Stimulated activated CD4-positive, alpha-beta T cell treated with anti-CD3 and anti-CD28 coated beads, Interleukin-4, amount 100 ng/mL, for 48 hours (primary cell): ENCODE data around the gene LYPD5.
A peak's percentile ranks its signal among the peaks of the same experiment; 100 is the strongest.
"Not testable (repeated sequence)": the region's sequence is repeated elsewhere in the genome, so short reads cannot be mapped to it uniquely, and the experiment has no call there.

Experiments used
- DNase-seq, 2 donors: peaks; one replicate each; pipeline ENCODE4 v3.0.0-alpha.2; 2020; ENCODE audit warnings: low read depth in 2 of 2

LYPD5 gene

GRCh38 chr19:43778651-43779050, 23.6 kb downstream of the LYPD5 start:
- DNase-seq: no peak

- no peak for DNase-seq
Measured at GRCh38 chr19:43777163-43777695, 25.0 kb downstream of the LYPD5 start.

GRCh38 chr19:43776286-43776685, 26.0 kb downstream of the LYPD5 start:
- peak; percentile 67 to 70 for DNase-seq

GRCh38 chr19:43775299-43775890, 26.9 kb downstream of the LYPD5 start:
- DNase-seq: no peak

- DNase-seq: not testable (repeated sequence)
Measured at GRCh38 chr19:43774940-43775258, 27.3 kb downstream of the LYPD5 start.

- DNase-seq: no peak
Measured at GRCh38 chr19:43774103-43774939, 27.9 kb downstream of the LYPD5 start.

- no peak for DNase-seq
Measured at GRCh38 chr19:43773725-43774102, 28.5 kb downstream of the LYPD5 start.

GRCh38 chr19:43769256-43769655, 33.0 kb downstream of the LYPD5 start:
- no peak for DNase-seq

GRCh38 chr19:43768273-43769050, 33.8 kb downstream of the LYPD5 start:
- no peak for DNase-seq

GRCh38 chr19:43767818-43768217, 34.4 kb downstream of the LYPD5 start:
- DNase-seq: no peak

GRCh38 chr19:43767316-43767715, 34.9 kb downstream of the LYPD5 start:
- no peak for DNase-seq

GRCh38 chr19:43766755-43767043, 35.5 kb downstream of the LYPD5 start:
- DNase-seq: no peak

GRCh38 chr19:43765109-43765876, 37.0 kb downstream of the LYPD5 start:
- DNase-seq: peak; percentile 65 to 88

- not testable (repeated sequence) for DNase-seq
Measured at GRCh38 chr19:43764684-43765083, 37.6 kb downstream of the LYPD5 start.

- DNase-seq: no peak
Measured at GRCh38 chr19:43763473-43763939, 38.7 kb downstream of the LYPD5 start.

- no peak for DNase-seq
Measured at GRCh38 chr19:43762814-43763213, 39.4 kb downstream of the LYPD5 start.

GRCh38 chr19:43760941-43761340, 41.3 kb downstream of the LYPD5 start:
- no peak for DNase-seq

- DNase-seq: no peak
Measured at GRCh38 chr19:43759515-43759914, 42.7 kb downstream of the LYPD5 start.

GRCh38 chr19:43755256-43755801, 46.9 kb downstream of the LYPD5 start:
- DNase-seq: peak; percentile 70 to 78

GRCh38 chr19:43754503-43755255, 47.6 kb downstream of the LYPD5 start, which contains the start of gene SMG9:
SMG9 (minus strand) TSS chr19:43754962; CDS start chr19:43750741, 4,221 bp downstream.
- DNase-seq: peak; percentile 96 to 97

- no peak for DNase-seq
Measured at GRCh38 chr19:43754253-43754502, 48.1 kb downstream of the LYPD5 start.
